HepG2 (cell line): ENCODE data around the gene ACSM3. TPM values are rescaled to one million over a fixed set of nuclear protein-coding genes. Genes with fewer than 3 reads are reported as not detected.

Experiments used
- AKAP8 ChIP-seq: sonication (generic); formaldehyde crosslinking; IDR thresholded peaks from 2 replicates; pipeline ENCODE4 v1.5.1; 2020; ENCODE audit warnings: mild to moderate bottlenecking, missing genetic modification reagents
- ATF3 ChIP-seq: sonication (generic); formaldehyde crosslinking; IDR thresholded peaks from 2 replicates; pipeline ENCODE4 v1.4.0; 2020; ENCODE audit warnings: missing genetic modification reagents
- IRF1 ChIP-seq: sonication (generic); formaldehyde crosslinking; IDR thresholded peaks from 2 replicates; pipeline ENCODE4 v1.4.0; 2020; ENCODE audit warnings: low read depth, mild to moderate bottlenecking, missing genetic modification reagents
- JUN ChIP-seq: sonication (generic); formaldehyde crosslinking; IDR thresholded peaks from 2 replicates; pipeline ENCODE4 v1.4.0; 2020; ENCODE audit warnings: mild to moderate bottlenecking, missing genetic modification reagents
- KDM5B ChIP-seq: sonication (generic); formaldehyde crosslinking; IDR thresholded peaks from 2 replicates; pipeline ENCODE4 v1.4.0; 2020; ENCODE audit warnings: missing genetic modification reagents, mild to moderate bottlenecking, borderline replicate concordance
- MAZ ChIP-seq, 2 experiments: sonication (generic) in 1 of 2; formaldehyde crosslinking in 1 of 2; IDR thresholded peaks; 2 replicates each; pipeline versions ENCODE4 v1.5.0 to v1.6.1; 2012 to 2020; ENCODE audit warnings: low read depth in 2 of 2, mild to moderate bottlenecking in 2 of 2, borderline replicate concordance in 1 of 2, improper control_type of control experiment in 1 of 2, low read length in 1 of 2, missing genetic modification reagents in 1 of 2, moderate library complexity in 1 of 2
- MIER2 ChIP-seq: IDR thresholded peaks from 2 replicates; pipeline ENCODE4 v1.6.1; 2016; ENCODE audit warnings: missing biosample characterization, missing genetic modification reagents
- PITX1 ChIP-seq: sonication (generic); formaldehyde crosslinking; IDR thresholded peaks from 2 replicates; pipeline ENCODE4 v1.5.1; 2020; ENCODE audit warnings: mild to moderate bottlenecking, missing genetic modification reagents
- RFXANK ChIP-seq: IDR thresholded peaks from 2 replicates; pipeline ENCODE4 v1.6.1; 2016
- SCMH1 ChIP-seq: sonication (generic); formaldehyde crosslinking; IDR thresholded peaks from 2 replicates; pipeline ENCODE4 v1.9.0; 2021; ENCODE audit warnings: missing genetic modification reagents, mild to moderate bottlenecking, borderline replicate concordance
- SMAD3 ChIP-seq: sonication (generic); formaldehyde crosslinking; IDR thresholded peaks from 2 replicates; pipeline ENCODE4 v1.4.0; 2020; ENCODE audit warnings: missing genetic modification reagents
- ZBTB2 ChIP-seq: sonication (generic); formaldehyde crosslinking; IDR thresholded peaks from 2 replicates; pipeline ENCODE4 v1.8.0; 2022; ENCODE audit warnings: low read depth, missing genetic modification reagents
- ZC3H4 ChIP-seq: sonication (generic); formaldehyde crosslinking; IDR thresholded peaks from 2 replicates; pipeline ENCODE4 v1.4.0; 2020; ENCODE audit warnings: missing genetic modification reagents, borderline replicate concordance
- ZFYVE20 ChIP-seq: sonication (generic); formaldehyde crosslinking; IDR thresholded peaks from 2 replicates; pipeline ENCODE4 v1.8.0; 2023; ENCODE audit warnings: low read depth, mild to moderate bottlenecking, moderate library complexity, missing genetic modification reagents, borderline replicate concordance
- ZHX1 ChIP-seq: sonication (generic); formaldehyde crosslinking; IDR thresholded peaks from 2 replicates; pipeline ENCODE4 v1.8.1; 2022; ENCODE audit warnings: low read depth, mild to moderate bottlenecking, missing genetic modification reagents
- ZNF225 ChIP-seq: sonication (generic); formaldehyde crosslinking; IDR thresholded peaks from 2 replicates; pipeline ENCODE4 v1.4.0; 2020; ENCODE audit warnings: mild to moderate bottlenecking, missing genetic modification reagents
- ZNF275 ChIP-seq: sonication (generic); formaldehyde crosslinking; IDR thresholded peaks from 2 replicates; pipeline ENCODE4 v1.8.0; 2022; ENCODE audit warnings: missing genetic modification reagents, mild to moderate bottlenecking, inconsistent platforms, borderline replicate concordance
- ZNF431 ChIP-seq: sonication (generic); formaldehyde crosslinking; IDR thresholded peaks from 2 replicates; pipeline ENCODE4 v1.9.0; 2022; ENCODE audit warnings: missing genetic modification reagents, low read depth, mild to moderate bottlenecking, borderline replicate concordance
- ZNF556 ChIP-seq: sonication (generic); formaldehyde crosslinking; IDR thresholded peaks from 2 replicates; pipeline ENCODE4 v1.4.0; 2020; ENCODE audit warnings: mild to moderate bottlenecking, missing genetic modification reagents, borderline replicate concordance
- ZSCAN31 ChIP-seq: sonication (generic); formaldehyde crosslinking; IDR thresholded peaks from 2 replicates; pipeline ENCODE4 v1.5.0; 2020; ENCODE audit warnings: low read depth, mild to moderate bottlenecking, missing genetic modification reagents
- polyA plus RNA-seq, 8 experiments: library from polyadenylated mRNA; depleted of rRNA in 3 of 8; stranded (reverse) in 7 of 8; unstranded in 1 of 8; fragments of >200 nt; fragmentation: Illumina TruSeq in 4 of 8; extraction: Trizol in 4 of 8; gene quantifications; 2 replicates each; pipeline versions ENCODE4 v1.2.1 to v1.2.3, GENCODE V29; 2011 to 2016; ENCODE audit warnings: low read depth in 4 of 8, missing spikeins in 1 of 8, mixed read lengths in 1 of 8; ENCODE audit not compliant: insufficient read depth in 1 of 8
- total RNA-seq, 5 experiments: library from RNA; depleted of rRNA; stranded (reverse); fragments of >200 nt; fragmentation: Illumina TruSeq; extraction: Trizol; gene quantifications; 2 replicates each; pipeline ENCODE4 v1.2.3, GENCODE V29; 2016; ENCODE audit warnings: low read depth in 1 of 5

The ACSM3 gene
- total and polyA plus RNA-seq, 2 of the 13 experiments (the other 11 are each of a cell fraction or from before 2014, with no cell fraction given): 74.0 to 108 TPM

- peak; percentile 92 for TF ChIP-seq ZHX1 (CRISPR knock-in tag)
- TF ChIP-seq ZBTB2 (CRISPR knock-in tag): peak; percentile 92
- TF ChIP-seq MIER2 (CRISPR knock-in tag): 0 out of 2 replicates have a peak, but pooled peaks have one; percentile 29
- TF ChIP-seq ATF3 (CRISPR knock-in tag): peak; percentile 76
- TF ChIP-seq PITX1 (CRISPR knock-in tag): peak; percentile 90
- peak; percentile 93 for TF ChIP-seq ZNF275 (CRISPR knock-in tag)
- TF ChIP-seq MAZ (IDR thresholded peaks at IDR 0.05; ENCODE audit: borderline replicate concordance, low read depth, low read length): peak; percentile 92; the same call in 1 of the 2 replicates
- peak; percentile 92 for TF ChIP-seq MAZ (CRISPR knock-in tag; IDR thresholded peaks at IDR 0.05; ENCODE audit: low read depth)
- TF ChIP-seq ZNF556 (CRISPR knock-in tag): peak; percentile 98
- peak; percentile 98 for TF ChIP-seq SMAD3 (CRISPR knock-in tag)
- peak; percentile 93 for TF ChIP-seq ZNF225 (CRISPR knock-in tag)
- peak; percentile 62; the same call in 1 of the 2 replicates for TF ChIP-seq JUN
- peak; percentile 94 for TF ChIP-seq RFXANK (CRISPR knock-in tag)
- peak; percentile 81; the same call in 1 of the 2 replicates for TF ChIP-seq ZNF431 (CRISPR knock-in tag)
- TF ChIP-seq ZC3H4 (CRISPR knock-in tag): no peak
- TF ChIP-seq SCMH1 (CRISPR knock-in tag): no peak
- 0 out of 2 replicates have a peak, but pooled peaks have one; percentile 47 for TF ChIP-seq IRF1 (CRISPR knock-in tag)
- peak; percentile 97 for TF ChIP-seq ZSCAN31 (CRISPR knock-in tag)
- peak; percentile 96 for TF ChIP-seq KDM5B
- peak; percentile 50; the same call in 1 of the 2 replicates for TF ChIP-seq ZFYVE20 (CRISPR knock-in tag)
- no peak for TF ChIP-seq AKAP8 (CRISPR knock-in tag)
Measured at GRCh38 chr16:20806168-20807050, 42.6 kb downstream of the ACSM3 start, which contains the start of the genes ERI2 and REXO5 (continued).
